Small intestine (tissue), 7 donors: Measurements from ENCODE around the gene NR2F1-AS1. TPM values are rescaled to one million over a fixed set of nuclear protein-coding genes. Genes with fewer than 3 reads are reported as not detected.
"Not testable (repeated sequence)": the region's sequence is repeated elsewhere in the genome, so short reads cannot be mapped to it uniquely, and the experiment has no call there.

Source experiments
- DNase-seq, 2 donors: peaks; one replicate each; pipeline versions ENCODE4 v3.0.0 to v3.0.0-alpha.2; 2013
- FAIRE-seq: peaks from 2 replicates; lab custom pipeline; 2012; peaks lifted over from hg19 to GRCh38; lab: Jason Lieb, UNC
- H3K27ac ChIP-seq, 3 donors: one replicate each; pipeline ENCODE4 v1.5.1; 2013; ENCODE audit warnings: low read length in 2 of 3, mild to moderate bottlenecking in 2 of 3, control low read depth in 1 of 3, inconsistent platforms in 1 of 3, low read depth in 1 of 3, moderate library complexity in 1 of 3
- H3K27me3 ChIP-seq, 3 donors: one replicate each; pipeline ENCODE4 v1.6.1; 2013; ENCODE audit warnings: low read length in 3 of 3, inconsistent platforms in 1 of 3; ENCODE audit not compliant: control insufficient read depth in 3 of 3, insufficient read depth in 3 of 3
- H3K36me3 ChIP-seq, 3 donors: one replicate each; pipeline ENCODE4 v1.6.1; 2013; ENCODE audit warnings: low read length in 3 of 3, inconsistent platforms in 1 of 3, low read depth in 1 of 3, mild to moderate bottlenecking in 1 of 3, moderate library complexity in 1 of 3; ENCODE audit not compliant: control insufficient read depth in 3 of 3, insufficient read depth in 2 of 3
- H3K4me1 ChIP-seq, 3 donors: one replicate each; pipeline ENCODE4 v1.6.1; 2013; ENCODE audit warnings: low read length in 2 of 3, inconsistent platforms in 1 of 3, low read depth in 1 of 3, mild to moderate bottlenecking in 1 of 3, moderate library complexity in 1 of 3; ENCODE audit not compliant: control insufficient read depth in 3 of 3, insufficient read depth in 2 of 3
- H3K4me3 ChIP-seq, 3 donors: one replicate each; pipeline ENCODE4 v1.5.1; 2013; ENCODE audit warnings: low read length in 3 of 3, control low read depth in 1 of 3, inconsistent platforms in 1 of 3, low read depth in 1 of 3, mild to moderate bottlenecking in 1 of 3, moderate library complexity in 1 of 3
- H3K9me3 ChIP-seq, 2 donors: one replicate each; pipeline ENCODE4 v1.6.1; 2013; ENCODE audit warnings: low read depth in 1 of 2, low read length in 1 of 2; ENCODE audit not compliant: control insufficient read depth in 2 of 2, insufficient read depth in 1 of 2
- WGBS, 3 donors: extraction: QIAGEN DNeasy Blood & Tissue Kit; methylation state at CpG; one replicate each; pipeline ENCODE4 v1.1.7; 2013; 5-methylcytosine and 5-hydroxymethylcytosine counted together
- polyA plus RNA-seq, 4 donors: library from polyadenylated mRNA; stranded (reverse) in 3 of 4; unstranded in 1 of 4; fragments of 200-250 nt in 3 of 4; fragments of 120-200 nt in 1 of 4; gene quantifications; one replicate each; pipeline versions ENCODE4 v1.2.1 to v1.2.3, GENCODE V29; 2013
- donor health status: healthy with polysubstance abuse.
- donor health status: control.
- donor health status: control.
- donor health status: Bipolar disorder and iron deficiency.
- donor health status: healthy.

The NR2F1-AS1 gene
- polyA plus RNA-seq, 4 donors: 0.89 to 7.0 (median 4.0) TPM

GRCh38 chr5:93461756-93462155, 119.3 kb downstream of the NR2F1-AS1 start:
- DNase-seq (no peak), FAIRE-seq (no peak)
- no peaks in the 10 kb centered on the region for H3K4me1 ChIP-seq
- H3K4me3 ChIP-seq: no peak overlapping the region
- H3K36me3 ChIP-seq: no peaks in the 10 kb centered on the region
- peaks cover 0 to 14% of the 10 kb centered on the region in 2 donors for H3K9me3 ChIP-seq
- WGBS, 3 donors: 71 to 90% (median 87%) methylated on average over 1 of the region's 1 CpG
- no peak overlapping the region for H3K27ac ChIP-seq
- no peaks in the 10 kb centered on the region for H3K27me3 ChIP-seq

- WGBS, 3 donors: 97 to 100% (median 100%) methylated on average over 2 of the region's 2 CpGs
- H3K4me1 ChIP-seq: no peaks in the 10 kb centered on the region
- DNase-seq (no peak), FAIRE-seq (no peak)
- no peaks in the 10 kb centered on the region for H3K27me3 ChIP-seq
- H3K9me3 ChIP-seq: peaks cover 0 to 14% of the 10 kb centered on the region in 2 donors
- H3K27ac ChIP-seq: no peak overlapping the region
- H3K36me3 ChIP-seq: no peaks in the 10 kb centered on the region
- H3K4me3 ChIP-seq: no peak overlapping the region
Observed at GRCh38 chr5:93460286-93460685, 120.7 kb downstream of the NR2F1-AS1 start.

GRCh38 chr5:93456796-93457195, 124.2 kb downstream of the NR2F1-AS1 start:
- not testable (repeated sequence) for H3K27ac ChIP-seq, H3K36me3 ChIP-seq, FAIRE-seq, H3K4me1 ChIP-seq, H3K27me3 ChIP-seq, H3K9me3 ChIP-seq, DNase-seq, H3K4me3 ChIP-seq
- 59 to 72% (median 67%) methylated on average over 6 to 8 of the region's 8 CpGs for WGBS, 3 donors

- H3K4me3 ChIP-seq: no peak overlapping the region
- no peaks in the 10 kb centered on the region for H3K9me3 ChIP-seq
- 90 to 96% (median 92%) methylated on average over 1 of the region's 1 CpG for WGBS, 3 donors
- H3K36me3 ChIP-seq: no peaks in the 10 kb centered on the region
- H3K4me1 ChIP-seq: no peaks in the 10 kb centered on the region
- FAIRE-seq (no peak), DNase-seq (no peak)
- no peak overlapping the region for H3K27ac ChIP-seq
- no peaks in the 10 kb centered on the region for H3K27me3 ChIP-seq
Observed at GRCh38 chr5:93454896-93455295, 126.1 kb downstream of the NR2F1-AS1 start.

GRCh38 chr5:93452255-93452654, 128.8 kb downstream of the NR2F1-AS1 start:
- no peaks in the 10 kb centered on the region for H3K4me1 ChIP-seq
- no peaks in the 10 kb centered on the region for H3K9me3 ChIP-seq
- FAIRE-seq (no peak), DNase-seq (no peak)
- no peaks in the 10 kb centered on the region for H3K27me3 ChIP-seq
- no peaks in the 10 kb centered on the region for H3K36me3 ChIP-seq
- no peak overlapping the region for H3K4me3 ChIP-seq
- H3K27ac ChIP-seq: no peak overlapping the region

GRCh38 chr5:93438124-93438523, 142.9 kb downstream of the NR2F1-AS1 start:
- DNase-seq (no peak), FAIRE-seq (no peak)
- Histone ChIP-seq H3K36me3 (no peaks in the 10 kb centered on the region), H3K4me3 (no peak overlapping the region), H3K4me1 (no peaks in the 10 kb centered on the region), H3K27me3 (no peaks in the 10 kb centered on the region), H3K9me3 (peaks cover 0 to 8% of the 10 kb centered on the region in 2 donors), H3K27ac (no peak overlapping the region)
- 55 to 65% (median 56%) methylated on average over 2 of the region's 2 CpGs for WGBS, 3 donors

- no peaks in the 10 kb centered on the region for H3K27me3 ChIP-seq
- FAIRE-seq (no peak), DNase-seq (no peak)
- H3K36me3 ChIP-seq: no peaks in the 10 kb centered on the region
- no peaks in the 10 kb centered on the region for H3K9me3 ChIP-seq
- no peak overlapping the region for H3K27ac ChIP-seq
- no peak overlapping the region for H3K4me3 ChIP-seq
- H3K4me1 ChIP-seq: no peaks in the 10 kb centered on the region
Observed at GRCh38 chr5:93436083-93436482, 144.9 kb downstream of the NR2F1-AS1 start.

- no peaks in the 10 kb centered on the region for H3K9me3 ChIP-seq
- 72 to 90% (median 74%) methylated on average over 1 of the region's 1 CpG for WGBS, 3 donors
Observed at GRCh38 chr5:93433422-93433821, 147.6 kb downstream of the NR2F1-AS1 start.

GRCh38 chr5:93431250-93431649, 149.8 kb downstream of the NR2F1-AS1 start:
- H3K36me3 ChIP-seq: no peaks in the 10 kb centered on the region
- no peak overlapping the region for H3K4me3 ChIP-seq
- H3K4me1 ChIP-seq: no peaks in the 10 kb centered on the region
- no peak overlapping the region for H3K27ac ChIP-seq
- no peak for FAIRE-seq
- H3K27me3 ChIP-seq: no peaks in the 10 kb centered on the region
- no peak for DNase-seq
- no peaks in the 10 kb centered on the region for H3K9me3 ChIP-seq
- WGBS, 3 donors: 12 to 24% (median 21%) methylated on average over 1 of the region's 1 CpG

More at GRCh38 chr5:93433422-93433821, 147.6 kb downstream of the NR2F1-AS1 start:
- FAIRE-seq (no peak), DNase-seq (no peak)
- H3K36me3 ChIP-seq: no peaks in the 10 kb centered on the region
- no peak overlapping the region for H3K4me3 ChIP-seq
- H3K27me3 ChIP-seq: no peaks in the 10 kb centered on the region
- H3K4me1 ChIP-seq: no peaks in the 10 kb centered on the region
- H3K27ac ChIP-seq: no peak overlapping the region
